DMS79 treated with DMSO at 0.1 percent for 48 hours (cell line): ENCODE measurements around the gene CABLES2.

Source experiments
- DNase-seq: peaks from one replicate; lab custom pipeline; 2025; lab: John Stamatoyannopoulos, UW

Gene CABLES2

GRCh38 chr20:62404112-62404665 lies 2.9 kb downstream of the CABLES2 start:
- no peak for DNase-seq

GRCh38 chr20:62403331-62403730 lies 3.8 kb downstream of the CABLES2 start:
- DNase-seq, result no peak

GRCh38 chr20:62402456-62403150 lies 4.5 kb downstream of the CABLES2 start:
- no peak for DNase-seq

- DNase-seq, result no peak
Measured at GRCh38 chr20:62401331-62401779, 5.7 kb downstream of the CABLES2 start.

DNA sequence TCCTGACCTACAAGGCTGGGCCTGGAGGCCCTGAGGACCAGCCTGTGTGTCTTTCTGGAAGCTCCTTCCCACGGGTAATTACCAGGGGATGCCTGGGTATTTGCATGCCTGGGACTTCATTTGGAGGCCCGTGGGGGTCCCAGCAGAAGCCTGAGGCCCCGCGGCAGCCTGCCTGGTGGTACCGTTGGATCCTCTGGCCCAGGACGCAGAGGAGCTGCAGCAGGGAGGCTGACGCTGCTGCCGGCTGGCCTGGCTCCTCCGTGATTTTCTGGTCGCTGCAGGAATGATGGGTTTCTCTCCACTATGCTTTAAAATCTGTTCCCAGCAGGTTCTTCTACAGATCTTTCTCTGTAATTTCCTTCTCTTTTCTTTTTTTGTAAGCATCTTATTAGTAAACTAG lies 6.5 kb downstream of the CABLES2 start:
- DNase-seq, result no peak

- no peak for DNase-seq
Measured at GRCh38 chr20:62400021-62400420, 7.1 kb downstream of the CABLES2 start.

DNA sequence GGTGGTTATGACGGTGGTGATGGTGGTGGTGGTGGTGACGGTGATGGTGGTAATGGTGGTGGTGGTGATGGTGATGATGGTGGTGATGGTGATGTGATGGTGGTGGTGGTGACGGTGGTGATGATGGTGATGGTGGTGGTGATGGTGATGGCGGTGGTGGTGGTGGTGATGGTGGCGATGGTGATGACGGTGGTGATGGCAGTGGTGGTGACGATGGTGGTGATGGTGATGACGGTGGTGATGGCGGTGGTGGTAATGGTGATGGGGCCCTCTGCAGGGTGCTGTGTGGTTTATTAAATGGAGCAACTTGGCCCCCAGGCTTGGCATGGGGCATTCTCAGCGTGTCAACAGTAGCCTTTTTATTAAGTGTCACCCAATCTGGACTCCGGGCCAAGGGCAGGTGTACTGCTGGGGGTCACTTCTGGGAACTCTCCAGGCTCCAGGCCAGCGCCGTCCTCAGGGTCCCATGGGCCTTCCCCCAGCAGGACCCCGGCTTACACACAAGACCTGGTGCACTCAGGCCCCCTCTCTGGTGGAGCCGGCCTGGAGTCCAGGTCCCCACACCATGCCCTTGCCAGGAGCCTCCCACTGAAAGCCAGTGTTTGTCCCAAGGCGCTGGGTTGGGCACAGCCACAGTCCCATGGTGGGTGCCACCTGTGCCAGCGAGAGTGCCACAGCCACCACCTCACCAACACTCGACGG lies 8.8 kb downstream of the CABLES2 start:
- no peak for DNase-seq

GRCh38 chr20:62396367-62397239 lies 10.5 kb downstream of the CABLES2 start:
- DNase-seq, result no peak

GRCh38 chr20:62395311-62396242 lies 11.5 kb downstream of the CABLES2 start:
- no peak for DNase-seq

- no peak for DNase-seq
Measured at GRCh38 chr20:62394248-62395245, 12.5 kb downstream of the CABLES2 start.

DNA sequence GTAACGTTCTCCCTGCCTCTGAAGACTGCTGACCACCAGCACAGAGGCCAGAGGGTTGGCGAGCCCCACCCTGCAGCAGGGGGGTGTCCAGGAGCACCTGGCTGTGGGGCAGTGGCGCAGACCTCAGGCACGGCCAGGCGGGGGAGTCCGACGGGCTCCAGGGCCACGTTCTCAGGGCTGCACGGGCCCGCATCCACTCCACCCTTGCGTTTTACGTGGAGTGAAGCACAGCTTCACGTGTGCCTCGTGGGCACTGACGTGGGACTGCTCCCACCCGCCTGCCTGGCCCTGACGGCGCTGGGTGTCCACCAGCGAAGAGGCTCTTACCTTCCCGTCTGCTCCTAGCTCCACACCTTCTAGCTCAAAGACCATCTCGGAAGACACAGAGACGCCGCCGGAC lies 13.3 kb downstream of the CABLES2 start:
- no peak for DNase-seq

DNA sequence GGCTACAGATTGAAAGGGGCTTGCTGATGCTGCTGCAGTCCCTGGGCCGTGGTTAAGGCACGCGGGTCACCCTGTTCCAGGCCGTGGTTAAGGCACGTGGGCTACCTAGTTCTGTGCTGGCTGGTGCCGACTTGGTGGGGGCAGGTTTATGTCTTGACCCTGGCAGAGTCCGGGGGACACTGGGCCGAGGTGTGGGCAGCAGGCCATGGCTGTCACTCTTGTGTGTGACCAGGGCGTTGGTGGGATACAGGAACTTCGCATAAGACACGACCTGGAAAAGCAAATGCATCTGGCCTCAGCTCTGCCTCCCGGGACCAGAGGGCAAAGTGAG lies 13.8 kb downstream of the CABLES2 start:
- DNase-seq, result no peak

GRCh38 chr20:62392621-62393334 lies 14.3 kb downstream of the CABLES2 start:
- no peak for DNase-seq

GRCh38 chr20:62392077-62392418 lies 15.0 kb downstream of the CABLES2 start:
- DNase-seq, result no peak

DNA sequence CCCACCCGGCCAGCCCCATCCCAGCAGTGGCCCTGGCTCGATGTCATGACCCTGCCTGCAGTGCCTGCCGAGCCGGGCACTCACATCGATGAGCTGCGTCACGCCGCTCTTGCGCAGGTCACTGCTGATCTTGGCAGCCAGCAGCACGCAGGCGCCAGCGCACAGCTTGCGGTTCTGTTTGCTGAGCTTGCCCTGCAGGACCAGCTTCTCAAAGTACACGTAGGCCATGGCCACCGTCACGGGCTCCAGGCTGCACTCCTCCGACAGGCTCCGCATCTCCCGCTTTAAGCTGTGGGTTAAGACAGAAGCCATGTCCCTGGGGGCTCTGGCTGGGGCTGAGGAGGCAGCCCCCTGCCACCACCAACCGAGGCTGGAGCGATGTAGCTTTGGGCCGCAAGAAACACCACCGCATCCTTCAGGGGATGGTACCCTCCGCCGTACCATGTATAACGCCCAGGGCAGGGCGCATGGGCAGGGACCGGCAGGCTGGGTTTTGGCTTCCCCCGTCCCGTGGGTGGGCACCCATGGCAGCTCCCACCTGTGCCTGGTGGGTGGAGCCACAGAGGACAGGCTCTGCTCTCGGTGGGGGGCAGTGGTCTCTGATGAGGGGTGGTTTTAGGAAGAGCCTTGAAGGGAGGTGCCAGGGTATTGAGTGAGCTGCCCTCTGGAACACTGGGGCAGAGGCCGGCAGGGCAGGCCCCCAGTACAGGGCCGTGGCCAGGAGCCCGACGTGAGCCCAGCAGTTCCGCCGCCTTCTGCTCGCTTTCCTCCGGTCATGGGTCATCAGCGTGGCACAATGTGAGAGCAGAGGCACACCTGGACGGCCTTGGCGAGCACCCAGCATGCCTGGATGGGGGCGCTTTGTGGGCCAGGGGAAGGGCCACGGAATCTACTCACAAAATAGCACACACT lies 15.7 kb downstream of the CABLES2 start:
- no peak for DNase-seq

- DNase-seq, result no peak
Measured at GRCh38 chr20:62390317-62391164, 16.5 kb downstream of the CABLES2 start.

DNA sequence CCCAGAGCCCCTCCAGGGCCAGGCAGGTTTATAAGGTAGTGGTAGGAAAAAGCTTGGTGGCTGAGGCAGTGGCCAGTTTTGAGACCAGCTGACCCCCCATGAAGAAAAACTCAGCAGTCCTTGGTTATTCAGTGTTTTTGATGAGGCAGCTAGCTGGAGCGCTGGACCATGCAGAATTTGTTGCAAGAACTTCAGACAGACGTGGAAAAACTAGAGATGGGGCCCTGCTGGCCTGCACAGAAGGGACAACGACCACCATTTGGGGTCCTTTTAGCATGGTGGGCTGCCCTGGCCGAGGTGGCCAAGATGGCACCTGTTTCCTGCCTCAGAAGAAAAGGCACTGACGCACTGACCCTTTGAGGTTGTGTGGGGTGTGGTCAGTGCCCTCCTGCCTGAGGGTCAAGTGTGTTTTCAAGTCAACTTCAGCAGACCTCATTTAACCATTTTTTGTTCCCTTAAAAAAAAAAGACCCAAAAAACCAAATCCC lies 17.4 kb downstream of the CABLES2 start:
- no peak for DNase-seq
